Mesodermal cell (in vitro differentiated cells): ENCODE measurements around the gene CDHR2.

Source experiments
- H3K27ac ChIP-seq: 2 replicates; pipeline ENCODE4 v1.7.0; 2013; ENCODE audit warnings: mild to moderate bottlenecking, low read depth, low read length, moderate library complexity; ENCODE audit not compliant: severe bottlenecking
- H3K36me3 ChIP-seq: 2 replicates; pipeline ENCODE4 v1.7.1; 2013; ENCODE audit warnings: mild to moderate bottlenecking, low read length, moderate library complexity; ENCODE audit not compliant: control insufficient read depth, insufficient read depth
- H3K4me1 ChIP-seq: one replicate; pipeline ENCODE4 v1.7.1; 2013; ENCODE audit warnings: mild to moderate bottlenecking, low read length; ENCODE audit not compliant: insufficient read depth, control insufficient read depth, poor library complexity, severe bottlenecking
- H3K4me3 ChIP-seq: 2 replicates; pipeline ENCODE4 v1.7.0; 2013; ENCODE audit warnings: low read length, control low read depth, mild to moderate bottlenecking; ENCODE audit not compliant: insufficient read depth, poor library complexity, severe bottlenecking; ENCODE audit errors: extremely low read depth
- H3K9me3 ChIP-seq: 2 replicates; pipeline ENCODE4 v1.7.1; 2013; ENCODE audit warnings: mild to moderate bottlenecking, low read length, moderate library complexity; ENCODE audit not compliant: control insufficient read depth
- WGBS, 2 experiments: methylation state at CpG; one replicate each; pipeline ENCODE4 v1.1.5; 2013; ENCODE audit warnings: missing lambda C conversion rate in 2 of 2; ENCODE audit not compliant: insufficient coverage in 2 of 2; 5-methylcytosine and 5-hydroxymethylcytosine counted together

Gene CDHR2

GRCh38 chr5:176535101-176535663 is 14.0 kb upstream of the CDHR2 start:
- H3K27ac ChIP-seq, result peak overlapping the region; percentile 99
- H3K4me1 ChIP-seq, result peaks cover 29% of the 10 kb centered on the region
- H3K4me3 ChIP-seq, result peak overlapping the region; percentile 91
- H3K36me3 ChIP-seq, result peaks cover 43% of the 10 kb centered on the region
- no peaks in the 10 kb centered on the region for H3K9me3 ChIP-seq
- 68 to 74% methylated on average over 9 to 11 of the region's 11 CpGs for WGBS, 2 experiments

GRCh38 chr5:176535664-176536131 is 13.4 kb upstream of the CDHR2 start:
- H3K4me3 ChIP-seq, result peak overlapping the region; percentile 91
- peaks cover 31% of the 10 kb centered on the region for H3K4me1 ChIP-seq
- peak overlapping the region; percentile 99 for H3K27ac ChIP-seq
- no peaks in the 10 kb centered on the region for H3K9me3 ChIP-seq
- H3K36me3 ChIP-seq, result peaks cover 39% of the 10 kb centered on the region
- 1 to 4% methylated on average over 4 to 9 of the region's 9 CpGs for WGBS, 2 experiments

GRCh38 chr5:176536132-176536901 is 12.8 kb upstream of the CDHR2 start:
- Histone ChIP-seq H3K27ac (peak overlapping the region; percentile 99), H3K4me3 (peak overlapping the region; percentile 91), H3K36me3 (peaks cover 33% of the 10 kb centered on the region), H3K9me3 (no peaks in the 10 kb centered on the region), H3K4me1 (peaks cover 33% of the 10 kb centered on the region)
- 0% methylated on average over 22 to 27 of the region's 43 CpGs for WGBS, 2 experiments

- Histone ChIP-seq H3K27ac (peak within 1 kb of the TSS; percentile 99), H3K4me3 (peak within 1 kb of the TSS; percentile 91), H3K36me3 (peaks cover 26% of the 10 kb centered on the region), H3K4me1 (peaks cover 40% of the 10 kb centered on the region), H3K9me3 (no peaks in the 10 kb centered on the region)
- WGBS, 2 experiments, result 0% methylated on average over 35 to 45 of the region's 63 CpGs
These were observed 12.1 kb upstream of the CDHR2 start, which contains the start of gene RNF44 for GRCh38 chr5:176536902-176537553. TSS of gene RNF44 (minus strand) at chr5:176537402. CDS start at chr5:176532472, 4,930 bp downstream.

- Histone ChIP-seq H3K4me3 (peak overlapping the region; percentile 91), H3K36me3 (peaks cover 19% of the 10 kb centered on the region), H3K4me1 (peaks cover 43% of the 10 kb centered on the region), H3K9me3 (no peaks in the 10 kb centered on the region), H3K27ac (peak overlapping the region; percentile 99)
- 0 to 1% methylated on average over 43 of the region's 43 CpGs for WGBS, 2 experiments
These were observed 11.4 kb upstream of the CDHR2 start for GRCh38 chr5:176537554-176538229.

GRCh38 chr5:176538230-176538988 is 10.7 kb upstream of the CDHR2 start:
- 22 to 42% methylated on average over 4 to 8 of the region's 13 CpGs for WGBS, 2 experiments
- Histone ChIP-seq H3K36me3 (peaks cover 12% of the 10 kb centered on the region), H3K27ac (peak overlapping the region; percentile 99), H3K4me1 (peaks cover 39% of the 10 kb centered on the region), H3K4me3 (peak overlapping the region; percentile 91), H3K9me3 (no peaks in the 10 kb centered on the region)

- Histone ChIP-seq H3K36me3 (peaks cover 10% of the 10 kb centered on the region), H3K27ac (no peak overlapping the region), H3K4me3 (no peak overlapping the region), H3K9me3 (no peaks in the 10 kb centered on the region), H3K4me1 (peaks cover 38% of the 10 kb centered on the region)
- 93% methylated on average over 3 to 4 of the region's 5 CpGs for WGBS, 2 experiments
These were observed 10.2 kb upstream of the CDHR2 start for GRCh38 chr5:176538989-176539384.

- H3K4me3 ChIP-seq, result no peak overlapping the region
- peaks cover 24% of the 10 kb centered on the region for H3K4me1 ChIP-seq
- H3K36me3 ChIP-seq, result no peaks in the 10 kb centered on the region
- no peaks in the 10 kb centered on the region for H3K9me3 ChIP-seq
- no peak overlapping the region for H3K27ac ChIP-seq
- 94 to 98% methylated on average over 5 to 7 of the region's 8 CpGs for WGBS, 2 experiments
These were observed 8.7 kb upstream of the CDHR2 start for GRCh38 chr5:176540476-176540899.

- Histone ChIP-seq H3K27ac (no peak overlapping the region), H3K4me3 (no peak overlapping the region), H3K36me3 (no peaks in the 10 kb centered on the region), H3K4me1 (peaks cover 24% of the 10 kb centered on the region), H3K9me3 (no peaks in the 10 kb centered on the region)
- WGBS, 2 experiments, result 88 to 97% methylated on average over 7 to 8 of the region's 8 CpGs
These were observed 8.2 kb upstream of the CDHR2 start for GRCh38 chr5:176540956-176541337.
